ENCODE measurements around the gene PHF10. TPM values are rescaled to one million over a fixed set of nuclear protein-coding genes. Genes with fewer than 3 reads are reported as not detected.

PHF10 gene
- total and polyA plus RNA-seq, 2 donors (not counting 3 experiments of a cell fraction or from before 2014, with no cell fraction given): 19.1 to 62.4 TPM

- Histone ChIP-seq H3K4me3 (replicated peaks in 1 of 3; ENCODE audit: insufficient read depth in 1 of 3, low read depth in 1 of 3, low read length in 3 of 3) (no peak overlapping the region), H3K27ac (ENCODE audit: insufficient read depth, low read depth, low read length) (no peak overlapping the region), H2AFZ (ENCODE audit: low read depth, low read length) (no peak overlapping the region), H3K4me2 (ENCODE audit: insufficient read depth, low read length) (peak overlapping the region; percentile 93), H3K27me3 (ENCODE audit: control insufficient read depth in 2 of 2, insufficient read depth in 2 of 2, low read length in 2 of 2) (no peaks in the 10 kb centered on the region), H3K79me2 (ENCODE audit: control insufficient read depth, insufficient read depth, low read length) (peaks cover 56% of the 10 kb centered on the region), H3K36me3 (ENCODE audit: control insufficient read depth in 2 of 2, extremely low read depth in 1 of 2, insufficient read depth in 2 of 2, low read length in 2 of 2) (no peaks in the 10 kb centered on the region), H3K9ac (replicated peaks; ENCODE audit: extremely low read depth, insufficient read depth, low read length) (peak overlapping the region; percentile 91), H4K20me1 (replicated peaks; ENCODE audit: control insufficient read depth, extremely low read depth, insufficient read depth, low read length) (no peaks in the 10 kb centered on the region), H3K4me1 (ENCODE audit: control insufficient read depth, extremely low read depth, insufficient read depth, low read length) (peaks cover 57% of the 10 kb centered on the region), H3K9me1 (replicated peaks; ENCODE audit: control insufficient read depth, extremely low read depth, insufficient read depth, low read length) (no peaks in the 10 kb centered on the region), H3K9me3 (replicated peaks; ENCODE audit: control insufficient read depth, insufficient read depth, low read length) (no peaks in the 10 kb centered on the region)
- peak; percentile 24 for DNase-seq (ENCODE audit: low read depth, low spot score)
- dilution Hi-C loops (cut with MboI; ENCODE audit: extremely low pct_ligation_motif_present, low sequenced_read_pairs) (no loop called here), intact Hi-C loops (cut with micrococcal nuclease) (loop anchor here (2.0 to 5.0 kb wide), 2 partner anchors 607 to 805 kb away; partner anchors contain the start of gene FAM120B)
- CTCF ChIA-PET: interaction anchor here (1.5 kb wide), 1 partner anchor 46 kb away, joined by 5 read pairs; no protein-coding TSS in a partner anchor
- no TSS peak for BruUV-seq (replicated peaks)
- no peak for TF ChIP-seq MYC (IDR thresholded peaks at IDR 0.05; ENCODE audit: low read depth, low read length)
- no peak for TF ChIP-seq JUN (IDR thresholded peaks at IDR 0.05; ENCODE audit: borderline replicate concordance, insufficient read depth, insufficient read length, low read depth)
- no peak for TF ChIP-seq POLR2AphosphoS5 (IDR thresholded peaks at IDR 0.05; ENCODE audit: insufficient read depth, low read depth, low read length)
- no peak for TF ChIP-seq GATA2 (IDR thresholded peaks at IDR 0.05; ENCODE audit: insufficient read depth, insufficient read length, low read depth, low read length)
- no peak for TF ChIP-seq EZH2 (IDR thresholded peaks at IDR 0.05; ENCODE audit: borderline replicate concordance, low read depth, low read length, severe bottlenecking)
- no peak for TF ChIP-seq CTCF (IDR thresholded peaks at IDR 0.05; ENCODE audit: extremely low read depth in 1 of 2, insufficient read depth in 1 of 2, low read depth in 1 of 2, low read length in 2 of 2)
- TF ChIP-seq POLR2A (IDR thresholded peaks at IDR 0.05; ENCODE audit: low read depth, low read length): no peak
- no peak for TF ChIP-seq FOS (IDR thresholded peaks at IDR 0.05; ENCODE audit: borderline replicate concordance, insufficient read depth, low read length)
- TF ChIP-seq MAX (IDR thresholded peaks at IDR 0.05; ENCODE audit: insufficient read depth, insufficient read length): no peak
- FAIRE-seq: no peak
- POLR2A ChIA-PET: no interaction called here
Measured at GRCh38 chr6:169700296-169700695, 24.0 kb downstream of the PHF10 start.
